ENCODE measurements around the gene LRP2.

DNA sequence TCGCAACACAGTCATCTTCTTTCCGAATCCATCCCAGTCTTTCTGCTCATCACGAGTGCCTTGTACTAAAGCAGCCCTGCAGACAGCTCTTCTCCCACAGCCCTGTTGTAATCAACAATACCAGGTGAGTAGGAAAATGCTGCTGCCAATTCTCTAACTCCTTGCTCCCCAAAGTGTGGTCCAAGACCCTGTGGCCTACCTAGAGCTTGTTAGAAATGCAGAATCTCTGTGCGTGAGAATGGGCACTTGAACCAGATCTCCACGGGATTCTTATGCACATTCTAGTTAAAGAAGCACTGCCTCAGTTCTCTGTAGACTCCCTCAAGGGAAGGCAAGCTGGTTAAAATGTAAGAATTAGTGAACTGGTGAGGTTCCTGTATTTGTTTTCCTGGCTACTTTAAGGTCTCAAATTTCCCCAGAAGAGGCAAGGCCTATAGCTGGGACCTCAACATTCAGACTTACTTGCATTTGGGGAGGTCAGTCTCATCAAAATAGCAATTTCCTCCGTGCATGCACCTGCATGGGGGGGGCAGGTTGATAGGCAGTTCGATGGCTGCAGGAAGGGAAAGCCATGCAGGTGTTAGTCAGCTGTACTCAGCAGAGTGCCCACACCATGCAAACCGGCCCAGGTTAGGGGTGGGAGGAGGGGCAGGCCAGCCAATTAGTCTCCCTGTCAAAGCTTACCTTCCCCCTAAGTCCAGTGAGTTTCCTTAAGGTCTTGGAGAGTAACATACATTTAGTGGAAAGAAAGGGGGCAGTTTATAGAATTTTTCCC lies 222.2 kb downstream of the LRP2 start:
- no peak for TF ChIP-seq CEBPB (IDR thresholded peaks at IDR 0.05; ENCODE audit: low read depth, low read length)
- TF ChIP-seq POLR2A (IDR thresholded peaks at IDR 0.05; ENCODE audit: control extremely low read depth in 1 of 2, low read depth in 2 of 2, low read length in 2 of 2) = no peak
- TF ChIP-seq GABPA (IDR thresholded peaks at IDR 0.05; ENCODE audit: borderline replicate concordance, insufficient read depth, low read length) = no peak
- no peak for TF ChIP-seq JUN (IDR thresholded peaks at IDR 0.05; ENCODE audit: low read depth, low read length)
- TF ChIP-seq, protein P1, sequence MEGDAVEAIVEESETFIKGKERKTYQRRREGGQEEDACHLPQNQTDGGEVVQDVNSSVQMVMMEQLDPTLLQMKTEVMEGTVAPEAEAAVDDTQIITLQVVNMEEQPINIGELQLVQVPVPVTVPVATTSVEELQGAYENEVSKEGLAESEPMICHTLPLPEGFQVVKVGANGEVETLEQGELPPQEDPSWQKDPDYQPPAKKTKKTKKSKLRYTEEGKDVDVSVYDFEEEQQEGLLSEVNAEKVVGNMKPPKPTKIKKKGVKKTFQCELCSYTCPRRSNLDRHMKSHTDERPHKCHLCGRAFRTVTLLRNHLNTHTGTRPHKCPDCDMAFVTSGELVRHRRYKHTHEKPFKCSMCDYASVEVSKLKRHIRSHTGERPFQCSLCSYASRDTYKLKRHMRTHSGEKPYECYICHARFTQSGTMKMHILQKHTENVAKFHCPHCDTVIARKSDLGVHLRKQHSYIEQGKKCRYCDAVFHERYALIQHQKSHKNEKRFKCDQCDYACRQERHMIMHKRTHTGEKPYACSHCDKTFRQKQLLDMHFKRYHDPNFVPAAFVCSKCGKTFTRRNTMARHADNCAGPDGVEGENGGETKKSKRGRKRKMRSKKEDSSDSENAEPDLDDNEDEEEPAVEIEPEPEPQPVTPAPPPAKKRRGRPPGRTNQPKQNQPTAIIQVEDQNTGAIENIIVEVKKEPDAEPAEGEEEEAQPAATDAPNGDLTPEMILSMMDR (IDR thresholded peaks at IDR 0.05; ENCODE audit: control extremely low read depth in 1 of 3, insufficient read depth in 1 of 3, low read depth in 1 of 3, low read length in 3 of 3) = no peak
- TF ChIP-seq BACH1 (IDR thresholded peaks at IDR 0.05; ENCODE audit: low read length) = no peak
- no peak for TF ChIP-seq JUND (IDR thresholded peaks at IDR 0.05; ENCODE audit: low read length)
- TF ChIP-seq TAF1 (IDR thresholded peaks at IDR 0.05; ENCODE audit: low read depth, low read length) = no peak
- TF ChIP-seq SP1 (IDR thresholded peaks at IDR 0.05; ENCODE audit: low read depth, low read length) = no peak

All from H1 (cell line).